Urinary bladder (tissue), 4 donors: Measurements from ENCODE around the gene SMC3. TPM values are rescaled to one million over a fixed set of nuclear protein-coding genes. Genes with fewer than 3 reads are reported as not detected.
"Not testable (repeated sequence)": the region's sequence is repeated elsewhere in the genome, so short reads cannot be mapped to it uniquely, and the experiment has no call there.

Experiments
- DNase-seq: peaks from one replicate; pipeline ENCODE4 v3.0.0-alpha.2; 2015; ENCODE audit errors: extremely low spot score
- H3K27ac ChIP-seq: one replicate; pipeline ENCODE4 v1.5.1; 2013; ENCODE audit warnings: low read depth, mild to moderate bottlenecking, moderate library complexity
- H3K36me3 ChIP-seq: one replicate; pipeline ENCODE4 v1.6.1; 2013; ENCODE audit warnings: mild to moderate bottlenecking, moderate library complexity; ENCODE audit not compliant: insufficient read depth
- H3K4me1 ChIP-seq: one replicate; pipeline ENCODE4 v1.6.1; 2013; ENCODE audit warnings: mild to moderate bottlenecking, moderate library complexity; ENCODE audit not compliant: insufficient read depth
- H3K4me3 ChIP-seq: one replicate; pipeline ENCODE4 v1.5.1; 2013; ENCODE audit warnings: low read depth, low read length
- WGBS: extraction: QIAGEN DNeasy Blood & Tissue Kit; methylation state at CpG from one replicate; pipeline ENCODE4 v1.1.7; 2013; 5-methylcytosine and 5-hydroxymethylcytosine counted together
- polyA plus RNA-seq: library from polyadenylated mRNA; stranded (reverse); fragments of 200-250 nt; gene quantifications from one replicate; pipeline ENCODE4 v1.2.3, GENCODE V29; 2013
- total RNA-seq: library from RNA; depleted of rRNA; stranded (reverse); fragments of >200 nt; gene quantifications from one replicate; pipeline ENCODE4 v1.2.3, GENCODE V29; 2014
- donor health status: healthy with polysubstance abuse.
- donor health status: healthy.

Gene SMC3
- total and polyA plus RNA-seq, 2 donors = 25.8 to 50.7 TPM

- Histone ChIP-seq H3K4me1 (no peaks in the 10 kb centered on the region), H3K36me3 (no peaks in the 10 kb centered on the region), H3K4me3 (no peak overlapping the region), H3K27ac (no peak overlapping the region)
- DNase-seq = peak; percentile 32
- 28% methylated on average over 3 of the region's 3 CpGs for WGBS
Observed at GRCh38 chr10:110629680-110630191, 62.2 kb downstream of the SMC3 start.

DNA sequence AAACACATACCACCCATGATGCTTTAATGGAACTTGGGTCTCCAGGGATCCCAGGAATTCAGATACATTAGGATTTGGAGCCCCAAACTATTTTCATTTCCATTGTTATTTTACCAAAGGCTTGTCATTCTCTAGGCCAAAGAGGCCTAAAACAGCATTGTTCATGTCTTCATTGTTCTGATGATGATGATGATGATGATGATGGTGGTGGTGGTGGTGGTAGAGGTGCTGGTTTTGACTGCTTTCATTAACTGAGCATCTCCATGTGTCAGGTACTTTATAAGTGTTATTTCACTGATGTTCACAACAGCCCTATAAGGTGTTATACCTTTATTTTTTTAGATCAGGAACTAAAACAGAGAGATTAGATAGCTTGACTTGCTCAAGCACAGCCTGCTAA is 64.4 kb downstream of the SMC3 start:
- no peak overlapping the region for H3K27ac ChIP-seq
- H3K36me3 ChIP-seq = no peaks in the 10 kb centered on the region
- H3K4me3 ChIP-seq = no peak overlapping the region
- no peak for DNase-seq
- H3K4me1 ChIP-seq = no peaks in the 10 kb centered on the region

DNA sequence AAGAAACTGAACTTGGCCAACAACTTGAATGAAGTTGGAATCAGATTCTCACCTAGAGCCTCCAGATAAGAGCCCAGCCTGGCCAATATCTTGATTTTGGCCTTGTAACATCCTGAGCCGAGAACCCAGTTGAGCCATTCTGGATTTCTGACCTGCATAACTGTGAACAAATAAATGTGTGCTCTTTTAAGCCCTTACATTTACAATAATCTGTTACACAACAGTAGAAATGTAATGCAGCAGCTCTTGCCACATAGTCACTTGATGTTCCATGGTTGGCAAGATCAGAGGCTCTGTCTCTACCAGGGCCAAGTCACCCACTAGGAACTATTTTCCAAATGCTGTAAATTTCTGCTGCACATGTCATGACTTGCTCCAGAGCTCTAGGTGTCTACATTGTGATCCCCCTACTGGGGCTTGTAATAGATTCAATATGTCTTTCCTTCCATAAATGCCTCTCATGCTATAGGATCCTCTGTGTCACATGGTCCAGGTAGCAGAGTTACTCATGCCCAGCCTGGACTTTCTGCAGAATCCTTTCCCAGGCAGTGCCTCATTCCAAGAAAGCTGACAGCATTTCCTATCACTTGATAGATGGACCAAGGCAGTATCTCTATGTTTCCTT is 65.2 kb downstream of the SMC3 start:
- no peak overlapping the region for H3K4me3 ChIP-seq
- no peaks in the 10 kb centered on the region for H3K36me3 ChIP-seq
- no peaks in the 10 kb centered on the region for H3K4me1 ChIP-seq
- WGBS = 96% methylated on average over 1 of the region's 1 CpG
- H3K27ac ChIP-seq = no peak overlapping the region
- no peak for DNase-seq

DNA sequence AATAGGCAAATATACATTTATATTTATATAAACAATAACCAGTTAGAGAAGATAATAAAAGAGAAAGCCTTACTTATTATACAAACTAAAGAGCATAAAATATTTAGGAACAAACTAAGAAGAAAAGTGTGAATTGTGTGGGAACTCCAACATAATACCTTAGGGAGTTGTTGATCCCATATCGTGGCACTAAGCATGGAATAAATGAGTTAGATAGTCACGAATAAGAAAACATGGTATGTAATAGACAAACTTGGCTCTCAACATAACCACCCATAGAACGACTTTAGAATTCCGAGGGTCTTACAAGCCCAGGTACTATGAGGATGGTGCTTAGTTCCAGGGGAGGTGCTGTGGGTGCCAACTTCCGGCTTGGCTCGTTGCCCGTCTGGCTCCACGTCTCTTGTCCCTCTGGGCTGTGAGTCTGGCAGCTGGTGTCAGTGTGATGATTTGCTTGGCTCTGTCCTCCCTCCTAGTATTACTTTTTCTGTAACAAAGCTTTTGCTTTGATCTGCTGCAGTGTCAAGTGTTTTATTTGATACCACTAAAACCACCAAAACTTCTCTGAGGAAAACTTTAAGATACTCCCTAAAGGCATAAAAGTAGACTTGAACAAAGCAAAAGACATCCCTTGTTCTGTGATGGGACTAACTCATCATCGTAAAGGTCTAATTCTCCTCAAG is 67.2 kb downstream of the SMC3 start:
- H3K36me3 ChIP-seq = no peaks in the 10 kb centered on the region
- no peak overlapping the region for H3K27ac ChIP-seq
- no peak overlapping the region for H3K4me3 ChIP-seq
- no peak for DNase-seq
- whole genome bisulfite sequencing = 36% methylated on average over 9 of the region's 9 CpGs
- no peaks in the 10 kb centered on the region for H3K4me1 ChIP-seq

DNA sequence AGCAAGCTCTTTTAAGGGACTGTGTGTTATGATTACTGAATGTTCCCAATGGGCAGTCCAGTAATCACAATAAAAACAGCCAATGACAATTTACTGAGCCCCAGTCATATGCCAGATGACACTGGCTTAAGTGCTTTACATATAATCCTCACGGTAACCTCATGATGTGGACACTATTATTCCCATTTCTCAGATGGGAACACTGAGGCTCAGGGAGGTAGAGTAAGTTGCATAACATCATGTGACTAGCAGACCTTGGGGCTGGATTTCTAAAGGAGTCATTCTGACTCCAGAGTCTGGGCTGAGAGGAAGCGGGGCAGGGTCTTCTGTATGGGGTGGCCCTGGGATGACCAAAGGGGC is 69.1 kb downstream of the SMC3 start:
- WGBS = 86% methylated on average over 2 of the region's 2 CpGs
- H3K27ac ChIP-seq = no peak overlapping the region
- H3K36me3 ChIP-seq = no peaks in the 10 kb centered on the region
- H3K4me3 ChIP-seq = no peak overlapping the region
- no peaks in the 10 kb centered on the region for H3K4me1 ChIP-seq
- DNase-seq = no peak

GRCh38 chr10:110636932-110637557 is 69.5 kb downstream of the SMC3 start:
- Histone ChIP-seq H3K4me1 (no peaks in the 10 kb centered on the region), H3K27ac (no peak overlapping the region), H3K4me3 (no peak overlapping the region), H3K36me3 (no peaks in the 10 kb centered on the region)
- DNase-seq = no peak
- 55% methylated on average over 6 of the region's 6 CpGs for WGBS

- no peak for DNase-seq
- H3K4me3 ChIP-seq = no peak overlapping the region
- WGBS = 44% methylated on average over 10 of the region's 10 CpGs
- H3K27ac ChIP-seq = no peak overlapping the region
- no peaks in the 10 kb centered on the region for H3K36me3 ChIP-seq
- no peaks in the 10 kb centered on the region for H3K4me1 ChIP-seq
Observed at GRCh38 chr10:110637558-110638053, 70.1 kb downstream of the SMC3 start.

DNA sequence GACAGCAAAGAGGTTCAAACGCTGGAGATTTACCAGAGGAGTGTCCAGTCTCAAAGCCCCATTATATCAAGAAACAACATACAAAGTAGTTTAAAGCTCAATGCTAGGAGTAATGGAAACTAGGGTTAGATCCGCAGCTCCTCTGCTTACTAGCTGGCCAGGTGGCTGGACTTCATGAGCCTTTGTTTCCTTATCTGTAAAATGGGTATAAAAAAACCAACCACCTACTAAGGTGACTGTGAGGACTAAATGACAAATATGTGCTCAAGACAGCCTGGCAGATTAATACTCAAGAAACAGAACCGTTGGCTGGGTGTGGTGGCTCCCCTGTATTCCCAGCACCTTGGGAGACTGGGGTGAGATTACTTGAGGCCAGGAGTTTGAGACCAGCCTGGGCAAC is 70.8 kb downstream of the SMC3 start:
- no peak overlapping the region for H3K4me3 ChIP-seq
- H3K27ac ChIP-seq = no peak overlapping the region

GRCh38 chr10:110639046-110639445 is 71.6 kb downstream of the SMC3 start:
- WGBS = 96% methylated on average over 6 of the region's 6 CpGs
- not testable (repeated sequence) for DNase-seq, H3K27ac ChIP-seq, H3K36me3 ChIP-seq, H3K4me3 ChIP-seq, H3K4me1 ChIP-seq

More for the DNA sequence above, 70.8 kb downstream of the SMC3 start:
- no peaks in the 10 kb centered on the region for H3K4me1 ChIP-seq
- WGBS = 84% methylated on average over 3 of the region's 3 CpGs
- H3K36me3 ChIP-seq = no peaks in the 10 kb centered on the region
- no peak for DNase-seq

GRCh38 chr10:110639858-110640257 is 72.4 kb downstream of the SMC3 start:
- not testable (repeated sequence) for H3K27ac ChIP-seq, H3K36me3 ChIP-seq, H3K4me3 ChIP-seq, H3K4me1 ChIP-seq, DNase-seq
- whole genome bisulfite sequencing = 78% methylated on average over 6 of the region's 6 CpGs

DNA sequence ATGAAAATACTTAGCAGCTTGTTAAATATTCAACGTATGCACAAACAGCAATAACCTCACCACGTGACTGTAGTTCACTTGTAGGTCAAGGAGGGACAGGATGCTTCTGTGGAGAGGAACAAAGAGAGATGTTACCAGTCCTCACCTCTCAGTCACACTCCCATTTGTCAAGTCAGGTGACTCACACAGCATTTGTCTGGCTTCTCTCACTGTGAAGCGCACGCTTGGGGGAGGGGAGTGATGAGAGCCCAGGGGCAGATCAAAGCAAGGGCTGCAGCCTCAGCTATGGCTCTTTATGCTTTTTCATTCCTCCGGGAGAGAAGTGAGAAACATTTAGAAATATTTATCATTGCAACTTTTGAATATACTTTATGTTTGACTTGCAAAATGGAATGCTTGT is 73.8 kb downstream of the SMC3 start:
- H3K4me1 ChIP-seq = peaks cover 5% of the 10 kb centered on the region
- WGBS = 32% methylated on average over 5 of the region's 5 CpGs

DNA sequence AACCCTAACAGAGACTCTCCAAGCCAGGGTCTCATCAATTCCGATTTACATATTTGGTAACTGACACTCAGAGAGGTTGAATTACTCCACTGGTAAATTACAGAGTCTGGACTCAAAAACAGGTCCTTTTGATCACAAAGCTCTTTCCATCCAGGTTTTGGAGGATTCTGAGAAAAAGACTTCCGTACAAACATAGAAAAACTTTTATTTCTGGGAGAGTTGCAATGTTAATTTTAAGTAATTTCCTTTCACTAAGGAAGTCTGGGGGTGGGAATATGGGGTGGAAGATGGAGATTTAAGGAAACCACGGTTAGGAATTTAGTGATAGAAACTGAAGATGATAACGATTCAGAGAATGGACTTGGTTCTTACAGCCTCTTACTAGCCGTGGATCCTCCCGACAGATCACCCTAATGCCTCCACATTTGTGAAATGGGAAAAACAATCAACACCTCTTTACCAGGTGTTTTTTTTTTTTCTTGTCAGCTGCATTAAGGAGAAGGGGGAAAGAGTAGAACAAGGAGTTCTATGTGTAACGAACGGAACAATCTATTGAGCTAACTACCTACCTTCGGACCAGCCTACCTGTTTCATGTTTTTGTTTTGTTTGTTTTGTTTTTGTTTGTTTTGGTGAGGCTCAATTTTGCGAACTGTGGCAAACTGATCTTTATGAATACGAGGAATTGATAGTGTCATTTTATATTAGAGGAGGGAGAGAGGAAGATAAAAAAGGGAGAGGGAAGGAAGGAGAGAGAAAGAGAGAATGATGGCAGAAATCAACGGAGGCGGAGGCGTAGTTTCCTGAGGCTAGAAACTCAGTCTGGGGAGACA is 74.9 kb downstream of the SMC3 start:
- Histone ChIP-seq H3K36me3 (no peaks in the 10 kb centered on the region), H3K27ac (no peak overlapping the region), H3K4me1 (peaks cover 5% of the 10 kb centered on the region), H3K4me3 (no peak overlapping the region)
- DNase-seq = no peak
- WGBS = 51% methylated on average over 14 of the region's 14 CpGs

More for the DNA sequence above, 73.8 kb downstream of the SMC3 start:
- H3K4me3 ChIP-seq = no peak overlapping the region
- no peak overlapping the region for H3K27ac ChIP-seq
- H3K36me3 ChIP-seq = no peaks in the 10 kb centered on the region
- no peak for DNase-seq

GRCh38 chr10:110643035-110643652 is 75.6 kb downstream of the SMC3 start:
- 11% methylated on average over 40 of the region's 40 CpGs for WGBS
- Histone ChIP-seq H3K36me3 (no peaks in the 10 kb centered on the region), H3K4me3 (peak overlapping the region; percentile 59), H3K4me1 (peaks cover 5% of the 10 kb centered on the region), H3K27ac (no peak overlapping the region)
- DNase-seq = no peak
